Activated naive CD8-positive, alpha-beta T cell treated with anti-CD3 and anti-CD28 coated beads, Interleukin-2, amount 50 U/mL, for 24 hours (primary cell): ENCODE measurements around the gene FAM83D.

Experiments used
- ATAC-seq: fragments of 150-1000 bp; cut with Tn5 transposase; one replicate; pipeline ENCODE4 v1.10.0; 2021
- DNase-seq: peaks from one replicate; pipeline ENCODE4 v3.0.0; 2021
- H3K27ac Mint-ChIP-seq: one replicate; pipeline ENCODE4 v1.8.0; 2021; ENCODE audit warnings: mild to moderate bottlenecking, mixed read lengths
- H3K27me3 Mint-ChIP-seq: one replicate; pipeline ENCODE4 v1.8.0; 2021; ENCODE audit warnings: mixed read lengths
- H3K36me3 Mint-ChIP-seq: one replicate; pipeline ENCODE4 v1.8.0; 2021; ENCODE audit warnings: low read depth, mixed read lengths
- H3K4me1 Mint-ChIP-seq: one replicate; pipeline ENCODE4 v1.8.0; 2021; ENCODE audit warnings: mixed read lengths
- H3K4me3 Mint-ChIP-seq: one replicate; pipeline ENCODE4 v1.8.0; 2021; ENCODE audit warnings: mild to moderate bottlenecking, moderate library complexity, mixed read lengths
- H3K9me3 Mint-ChIP-seq: one replicate; pipeline ENCODE4 v1.8.0; 2021; ENCODE audit warnings: mixed read lengths

Gene FAM83D

GRCh38 chr20:38890497-38890818 lies 35.8 kb upstream of the FAM83D start:
- Mint-ChIP-seq H3K27ac (peak overlapping the region; percentile 96), H3K4me1 (peaks cover 58% of the 10 kb centered on the region), H3K4me3 (no peak overlapping the region), H3K9me3 (no peaks in the 10 kb centered on the region), H3K36me3 (peaks cover 30% of the 10 kb centered on the region), H3K27me3 (no peaks in the 10 kb centered on the region)
- peak; percentile 36 for DNase-seq
- peak; percentile 83 for ATAC-seq

DNA sequence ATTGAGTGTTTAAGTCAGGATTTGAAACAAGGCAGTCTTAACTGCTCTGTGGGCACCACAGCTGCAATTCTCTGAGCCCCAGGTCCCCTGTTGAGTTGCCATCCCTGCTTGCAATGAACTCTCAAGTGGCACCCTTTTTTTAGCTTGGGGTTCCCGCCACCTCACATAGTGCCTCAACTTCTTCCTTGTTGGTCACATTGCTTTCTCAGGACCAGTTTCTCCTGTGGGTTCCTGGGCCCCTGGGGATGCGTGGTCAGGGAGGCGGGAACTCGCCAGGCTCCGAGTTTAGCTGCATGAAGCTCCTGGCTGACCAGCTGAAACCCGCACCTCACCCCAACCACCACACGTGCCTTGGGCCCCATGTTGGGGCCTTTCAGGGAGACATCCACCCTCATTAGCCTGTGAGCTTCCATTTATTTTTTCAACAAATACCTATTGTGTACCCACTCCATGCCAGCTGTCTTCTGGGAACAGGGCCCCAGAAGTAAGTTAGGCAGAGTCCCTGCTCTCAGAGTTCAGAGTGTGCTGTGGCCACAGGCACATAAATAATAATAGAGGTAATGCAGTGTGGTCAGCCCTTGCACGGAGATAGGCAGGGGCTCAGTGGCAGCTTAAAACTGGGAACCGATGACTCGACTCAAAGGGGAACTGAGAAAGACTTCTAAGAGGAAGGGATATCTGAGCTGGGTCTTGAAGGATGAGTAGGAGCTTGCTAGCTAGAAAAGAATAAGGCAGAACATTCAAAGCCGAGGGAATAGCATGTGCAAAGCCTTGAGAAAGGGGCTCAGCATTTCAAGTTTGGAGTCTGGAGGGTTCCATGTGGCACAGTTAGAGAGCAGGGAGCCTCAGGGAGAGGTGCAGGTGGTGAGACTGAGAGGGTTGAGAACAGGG lies 33.9 kb upstream of the FAM83D start:
- Mint-ChIP-seq H3K36me3 (peaks cover 34% of the 10 kb centered on the region), H3K9me3 (no peaks in the 10 kb centered on the region), H3K4me3 (peak overlapping the region; percentile 12), H3K4me1 (peaks cover 59% of the 10 kb centered on the region), H3K27ac (peak overlapping the region; percentile 82), H3K27me3 (no peaks in the 10 kb centered on the region)
- DNase-seq (no peak), ATAC-seq (peak; percentile 13)

DNA sequence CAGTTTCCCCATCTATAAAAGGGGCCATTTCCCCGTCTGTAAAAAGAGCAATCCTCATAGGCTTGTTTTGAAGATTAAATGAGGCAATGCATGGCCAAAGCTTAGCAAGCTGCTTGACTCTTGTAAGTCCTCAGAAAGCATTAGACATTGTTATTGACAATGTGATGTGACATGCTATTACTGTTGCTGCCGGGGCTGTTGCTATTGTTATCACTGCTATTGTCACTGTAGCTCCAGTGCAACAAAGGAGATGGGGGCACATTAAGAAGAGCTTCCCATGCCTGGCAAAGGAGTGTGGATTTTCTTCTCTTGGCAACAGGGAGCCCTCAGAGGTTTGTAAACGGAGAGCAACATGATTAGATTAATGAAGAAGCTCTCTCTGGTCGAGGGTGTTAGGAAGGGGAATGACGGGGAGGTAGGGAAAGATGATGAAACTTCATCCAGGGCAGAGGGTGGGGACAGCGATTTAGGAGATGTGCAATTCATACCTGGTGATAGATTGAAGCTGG lies 33.1 kb upstream of the FAM83D start:
- ATAC-seq (no peak), DNase-seq (no peak)
- no peaks in the 10 kb centered on the region for H3K9me3 Mint-ChIP-seq
- peak overlapping the region; percentile 76 for H3K27ac Mint-ChIP-seq
- peaks cover 59% of the 10 kb centered on the region for H3K4me1 Mint-ChIP-seq
- H3K27me3 Mint-ChIP-seq: no peaks in the 10 kb centered on the region
- no peak overlapping the region for H3K4me3 Mint-ChIP-seq
- peaks cover 42% of the 10 kb centered on the region for H3K36me3 Mint-ChIP-seq

DNA sequence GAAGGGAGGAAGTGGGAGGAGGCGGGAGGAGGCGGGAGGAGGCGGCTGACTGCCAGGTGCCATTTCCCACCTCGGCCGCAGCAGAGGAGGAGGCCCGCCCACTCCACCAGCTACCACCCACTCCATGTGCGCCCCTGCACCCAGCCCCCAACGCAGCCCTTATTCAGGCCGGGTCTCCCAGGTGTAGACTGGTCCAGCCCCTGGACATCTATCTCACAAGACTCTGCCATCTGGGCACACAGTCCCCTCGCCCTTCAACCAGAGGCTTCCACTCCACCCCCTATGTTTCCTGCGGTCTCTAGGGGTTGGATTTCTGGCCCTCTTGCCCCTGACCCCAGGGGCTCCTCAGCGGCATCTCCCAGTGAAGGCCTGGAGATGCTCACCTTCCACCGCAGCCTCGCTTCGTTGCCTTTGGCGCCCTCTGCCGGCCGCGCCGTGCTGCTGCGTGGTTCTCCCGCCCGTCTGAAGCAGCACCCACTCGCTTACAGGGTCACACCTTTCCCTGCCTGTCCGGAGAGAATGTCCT lies 32.6 kb upstream of the FAM83D start:
- DNase-seq (peak; percentile 88), ATAC-seq (peak; percentile 61)
- H3K27ac Mint-ChIP-seq: peak overlapping the region; percentile 76
- H3K4me1 Mint-ChIP-seq: peaks cover 59% of the 10 kb centered on the region
- peak overlapping the region; percentile 26 for H3K4me3 Mint-ChIP-seq
- H3K36me3 Mint-ChIP-seq: peaks cover 43% of the 10 kb centered on the region
- no peaks in the 10 kb centered on the region for H3K27me3 Mint-ChIP-seq
- no peaks in the 10 kb centered on the region for H3K9me3 Mint-ChIP-seq

DNA sequence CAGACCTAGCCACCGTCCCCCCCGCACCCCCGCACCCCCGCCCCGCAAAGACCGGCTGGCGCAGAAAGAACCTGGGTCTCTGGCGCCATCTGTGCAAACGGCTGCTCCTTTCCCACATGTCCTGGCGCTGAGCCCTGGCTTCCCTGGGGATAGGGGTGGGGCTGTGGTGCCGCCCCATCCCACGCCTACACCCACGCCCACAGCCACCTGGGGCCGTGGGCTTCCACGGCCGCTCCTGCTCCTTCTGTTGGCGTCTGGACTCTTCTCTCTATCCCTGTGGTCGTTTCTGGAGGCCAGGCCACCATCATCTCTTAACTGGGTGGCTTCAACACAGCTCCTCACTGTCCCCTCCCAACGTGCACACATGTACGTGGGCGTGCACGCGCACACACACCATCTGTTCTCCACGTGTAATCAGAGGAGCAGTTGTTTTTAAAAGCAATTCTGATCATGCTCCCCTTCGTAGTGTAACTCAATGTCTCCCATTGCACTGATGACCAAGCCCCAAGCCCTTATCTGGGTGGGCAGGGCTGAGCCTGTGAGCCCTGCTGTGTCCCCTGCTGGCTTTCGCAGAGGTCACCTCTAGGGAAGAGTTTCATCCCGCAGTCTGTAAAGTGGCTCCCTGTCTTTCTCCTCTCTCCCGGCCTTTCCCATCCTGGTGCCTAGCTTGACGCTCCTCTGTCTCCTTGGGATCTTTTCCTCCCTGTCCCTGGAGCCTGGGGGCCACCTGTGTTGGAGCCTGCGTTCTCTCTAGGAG lies 31.9 kb upstream of the FAM83D start:
- H3K4me3 Mint-ChIP-seq: no peak overlapping the region
- peak overlapping the region; percentile 84 for H3K27ac Mint-ChIP-seq
- ATAC-seq: no peak
- H3K4me1 Mint-ChIP-seq: peaks cover 53% of the 10 kb centered on the region
- H3K27me3 Mint-ChIP-seq: no peaks in the 10 kb centered on the region
- H3K9me3 Mint-ChIP-seq: no peaks in the 10 kb centered on the region
- H3K36me3 Mint-ChIP-seq: peaks cover 43% of the 10 kb centered on the region
- DNase-seq: no peak

- no peak for ATAC-seq
- H3K27ac Mint-ChIP-seq: no peak overlapping the region
- no peaks in the 10 kb centered on the region for H3K27me3 Mint-ChIP-seq
- H3K4me1 Mint-ChIP-seq: peaks cover 43% of the 10 kb centered on the region
- H3K9me3 Mint-ChIP-seq: no peaks in the 10 kb centered on the region
- H3K4me3 Mint-ChIP-seq: no peak overlapping the region
- no peak for DNase-seq
- peaks cover 44% of the 10 kb centered on the region for H3K36me3 Mint-ChIP-seq
These were observed 30.9 kb upstream of the FAM83D start for GRCh38 chr20:38895098-38895949.

DNA sequence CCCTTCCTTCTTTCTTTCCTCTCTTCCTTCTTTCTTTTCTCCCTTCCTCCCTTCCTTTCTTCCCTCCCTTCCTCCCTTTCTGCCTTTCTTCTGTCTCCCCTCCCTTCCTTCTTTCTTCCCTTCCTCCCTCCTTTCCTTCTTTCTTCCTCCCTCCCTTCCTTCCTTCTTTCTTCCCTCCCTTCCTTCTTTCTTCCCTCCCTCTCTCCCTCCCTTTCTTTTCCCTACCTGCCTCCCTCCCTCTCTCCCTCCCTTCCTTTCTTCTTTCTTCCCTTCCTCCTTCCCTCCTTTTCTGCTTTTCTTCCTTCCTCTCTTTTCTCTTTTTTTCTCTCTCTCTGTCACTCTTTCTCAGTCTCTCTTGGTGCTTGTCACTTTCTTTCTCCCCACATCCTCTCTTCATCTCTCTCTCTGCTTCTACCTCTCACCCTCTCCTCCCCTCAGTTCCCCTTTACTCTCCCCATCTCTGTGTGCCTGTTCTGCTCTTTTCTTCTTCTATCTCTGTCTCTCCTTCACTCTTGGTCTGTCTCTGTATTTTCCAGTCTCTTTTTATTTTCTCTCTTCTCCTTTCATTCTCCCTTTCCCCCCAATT lies 30.1 kb upstream of the FAM83D start:
- Mint-ChIP-seq H3K4me3 (no peak overlapping the region), H3K4me1 (peaks cover 35% of the 10 kb centered on the region), H3K36me3 (peaks cover 48% of the 10 kb centered on the region)

GRCh38 chr20:38897267-38897666 lies 28.9 kb upstream of the FAM83D start:
- ATAC-seq: no peak
- Mint-ChIP-seq H3K36me3 (peaks cover 50% of the 10 kb centered on the region), H3K9me3 (no peaks in the 10 kb centered on the region), H3K27ac (no peak overlapping the region), H3K4me1 (peaks cover 28% of the 10 kb centered on the region), H3K27me3 (no peaks in the 10 kb centered on the region), H3K4me3 (no peak overlapping the region)
- DNase-seq: no peak

More for the DNA sequence above, 30.1 kb upstream of the FAM83D start:
- Mint-ChIP-seq H3K27ac (peak overlapping the region; percentile 50), H3K27me3 (no peaks in the 10 kb centered on the region), H3K9me3 (no peaks in the 10 kb centered on the region)
- DNase-seq: no peak
- ATAC-seq: no peak

- DNase-seq: no peak
- H3K27me3 Mint-ChIP-seq: no peaks in the 10 kb centered on the region
- no peak for ATAC-seq
- peaks cover 5% of the 10 kb centered on the region for H3K9me3 Mint-ChIP-seq
- H3K4me1 Mint-ChIP-seq: peaks cover 4% of the 10 kb centered on the region
- H3K4me3 Mint-ChIP-seq: no peak overlapping the region
- H3K27ac Mint-ChIP-seq: no peak overlapping the region
- peaks cover 65% of the 10 kb centered on the region for H3K36me3 Mint-ChIP-seq
These were observed 25.6 kb upstream of the FAM83D start for GRCh38 chr20:38900606-38901005.

GRCh38 chr20:38902601-38903000 lies 23.6 kb upstream of the FAM83D start:
- Mint-ChIP-seq H3K4me1 (no peaks in the 10 kb centered on the region), H3K4me3 (no peak overlapping the region), H3K27ac (no peak overlapping the region), H3K9me3 (peaks cover 5% of the 10 kb centered on the region), H3K27me3 (no peaks in the 10 kb centered on the region), H3K36me3 (peaks cover 68% of the 10 kb centered on the region)
- DNase-seq: no peak
- no peak for ATAC-seq

GRCh38 chr20:38903335-38903734 lies 22.9 kb upstream of the FAM83D start:
- H3K27ac Mint-ChIP-seq: no peak overlapping the region
- H3K36me3 Mint-ChIP-seq: peaks cover 67% of the 10 kb centered on the region

GRCh38 chr20:38905375-38905774 lies 20.8 kb upstream of the FAM83D start:
- peaks cover 5% of the 10 kb centered on the region for H3K9me3 Mint-ChIP-seq
- no peaks in the 10 kb centered on the region for H3K4me1 Mint-ChIP-seq
- DNase-seq: no peak
- no peak overlapping the region for H3K27ac Mint-ChIP-seq
- H3K36me3 Mint-ChIP-seq: peaks cover 74% of the 10 kb centered on the region
- ATAC-seq: no peak
- no peak overlapping the region for H3K4me3 Mint-ChIP-seq
- H3K27me3 Mint-ChIP-seq: no peaks in the 10 kb centered on the region

More at GRCh38 chr20:38903335-38903734, 22.9 kb upstream of the FAM83D start:
- DNase-seq (no peak), ATAC-seq (no peak)
- H3K9me3 Mint-ChIP-seq: peaks cover 5% of the 10 kb centered on the region
- no peaks in the 10 kb centered on the region for H3K27me3 Mint-ChIP-seq
- H3K4me3 Mint-ChIP-seq: no peak overlapping the region
- H3K4me1 Mint-ChIP-seq: no peaks in the 10 kb centered on the region

DNA sequence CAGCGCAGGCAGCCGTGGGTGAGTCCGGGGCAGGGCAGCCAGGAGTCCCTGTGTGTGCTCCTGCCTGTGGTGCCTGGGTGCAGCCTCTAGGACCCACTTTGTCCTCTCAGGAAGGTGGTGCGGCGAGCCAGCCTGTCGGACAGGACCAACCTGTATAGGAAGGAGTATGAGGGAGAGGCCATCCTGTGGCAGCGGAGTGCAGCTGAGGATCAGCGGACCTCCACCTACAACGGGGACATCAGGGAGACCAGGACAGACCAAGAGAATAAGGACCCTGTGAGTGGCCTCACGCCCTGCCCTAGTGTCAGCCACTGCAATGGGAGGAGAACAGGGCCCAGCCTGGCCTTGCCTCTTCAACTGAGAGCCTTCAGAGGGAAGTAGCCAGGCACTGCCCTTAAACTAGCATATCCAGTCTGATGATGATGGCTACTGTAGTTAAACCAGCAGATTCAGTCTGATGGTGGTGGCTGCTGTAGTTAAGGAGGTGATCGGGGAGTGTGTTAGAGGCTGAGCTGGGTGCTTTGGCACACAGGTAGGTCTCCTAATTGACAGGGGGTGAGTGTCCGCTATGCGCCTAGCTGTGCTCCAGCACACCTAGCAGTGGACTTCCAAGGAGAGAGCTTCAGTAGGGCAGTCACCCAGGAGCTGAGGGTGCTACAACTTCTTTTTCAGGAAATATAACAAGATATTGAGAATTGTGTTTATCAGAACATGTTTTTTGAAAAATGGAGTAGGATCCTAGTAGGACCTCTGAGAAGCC lies 18.1 kb upstream of the FAM83D start:
- H3K27ac Mint-ChIP-seq: peak overlapping the region; percentile 52
- H3K36me3 Mint-ChIP-seq: peaks cover 58% of the 10 kb centered on the region
- ATAC-seq (no peak), DNase-seq (no peak)
- no peak overlapping the region for H3K4me3 Mint-ChIP-seq
- H3K9me3 Mint-ChIP-seq: peaks cover 5% of the 10 kb centered on the region
- no peaks in the 10 kb centered on the region for H3K4me1 Mint-ChIP-seq
- no peaks in the 10 kb centered on the region for H3K27me3 Mint-ChIP-seq
